Neutrophil (primary cell): ENCODE results near the gene UBC.
A peak's percentile ranks its signal among the peaks of the same experiment; 100 is the strongest.

Source experiments
- H3K27ac ChIP-seq: fragments of 200-600 bp; sonication (generic); 2 replicates; pipeline ENCODE4 v1.5.1; 2016; ENCODE audit warnings: mild to moderate bottlenecking, moderate library complexity
- H3K27me3 ChIP-seq: fragments of 200-600 bp; sonication (generic); 2 replicates; pipeline ENCODE4 v1.6.0; 2016; ENCODE audit warnings: mild to moderate bottlenecking
- H3K36me3 ChIP-seq: fragments of 200-600 bp; sonication (generic); 2 replicates; pipeline ENCODE4 v1.5.1; 2017
- H3K4me1 ChIP-seq, 2 experiments: fragments of 200-600 bp in 1 of 2; sonication (generic) in 1 of 2; 1 replicate in 1 of 2; 2 replicates in 1 of 2; pipeline versions ENCODE4 v1.5.1 to v1.6.1; 2013 to 2016; ENCODE audit warnings: low read depth in 1 of 2, low read length in 1 of 2, mild to moderate bottlenecking in 1 of 2, moderate library complexity in 1 of 2; ENCODE audit not compliant: control insufficient read depth in 1 of 2, insufficient read depth in 1 of 2
- H3K4me3 ChIP-seq, 2 experiments: fragments of 200-600 bp in 1 of 2; sonication (generic) in 1 of 2; 1 replicate in 1 of 2; 2 replicates in 1 of 2; pipeline ENCODE4 v1.5.1; 2013 to 2016; ENCODE audit warnings: low read depth in 1 of 2, low read length in 1 of 2, mild to moderate bottlenecking in 1 of 2, moderate library complexity in 1 of 2
- H3K9me3 ChIP-seq: fragments of 200-600 bp; sonication (generic); 2 replicates; pipeline ENCODE4 v1.5.1; 2016
- CTCF ChIP-seq: fragments of 200-600 bp; sonication (generic); IDR thresholded peaks from 2 replicates; pipeline ENCODE4 v1.5.1; 2016; ENCODE audit warnings: antibody characterized with exemption

Gene UBC

DNA sequence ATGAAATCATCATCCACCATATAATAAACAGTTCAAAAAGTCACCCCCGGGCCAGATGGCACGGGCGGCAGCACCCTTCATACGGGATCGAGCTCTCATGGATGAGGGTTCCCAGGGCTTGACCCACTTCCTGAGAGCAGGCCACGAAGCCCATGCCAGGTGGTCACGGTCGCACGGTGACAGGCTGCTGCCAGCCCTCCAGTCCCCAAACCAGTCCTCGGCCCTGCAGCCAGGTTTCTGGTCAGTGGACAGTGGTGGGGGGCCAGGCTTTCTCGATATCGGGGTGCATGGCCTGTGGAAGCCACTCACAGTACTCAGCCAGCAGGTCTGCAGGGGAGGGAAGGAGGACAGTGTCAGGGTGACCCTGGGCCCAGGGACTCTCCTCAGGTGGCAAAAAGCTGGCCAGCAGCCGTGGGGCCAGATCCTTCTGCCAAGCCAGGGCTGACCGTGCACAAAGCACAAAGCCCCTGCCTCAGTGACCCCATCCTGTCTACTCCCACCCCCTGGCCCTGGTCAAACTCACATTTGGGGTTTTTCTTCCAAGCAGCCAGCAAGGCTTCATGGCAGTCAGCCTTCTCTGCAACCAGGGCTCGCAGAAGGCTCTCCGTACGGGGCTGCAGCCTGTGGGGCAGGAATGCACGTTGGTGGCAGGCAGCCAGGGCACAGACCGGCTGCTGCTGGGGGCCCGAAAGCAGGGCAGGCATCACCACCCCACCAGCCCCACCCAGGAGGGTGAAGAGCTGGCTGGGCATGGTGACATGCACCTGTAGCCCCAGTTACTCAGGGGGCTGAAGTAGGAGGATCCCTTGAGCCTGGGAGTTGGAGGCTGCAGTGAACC lies 33.3 kb upstream of the UBC start:
- H3K9me3 ChIP-seq = no peaks in the 10 kb centered on the region
- no peaks in the 10 kb centered on the region for H3K27me3 ChIP-seq
- H3K4me3 ChIP-seq = no peak overlapping the region
- H3K27ac ChIP-seq = no peak overlapping the region
- peaks cover 29% of the 10 kb centered on the region for H3K36me3 ChIP-seq
- no peak for TF ChIP-seq CTCF
- peaks cover 11 to 16% of the 10 kb centered on the region in 2 experiments for H3K4me1 ChIP-seq

DNA sequence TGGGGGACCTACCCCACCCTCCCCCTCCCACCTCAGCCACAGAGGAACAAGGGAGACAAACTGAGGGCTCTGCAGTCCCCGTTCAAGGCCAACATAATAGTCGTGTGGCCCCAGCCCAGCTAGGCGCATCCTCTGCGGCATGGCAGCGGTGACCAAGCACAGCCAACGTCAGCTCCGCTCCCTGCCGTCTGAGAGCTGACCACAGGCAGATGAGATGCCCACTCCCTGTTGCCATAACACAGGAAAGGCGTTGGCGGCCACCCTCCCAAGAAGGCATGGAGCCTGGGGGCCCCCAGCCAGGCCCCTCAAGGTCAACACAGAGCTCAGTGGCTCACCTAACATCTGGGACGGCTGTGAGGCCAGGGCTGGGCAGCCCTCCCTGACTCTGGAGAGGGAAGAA lies 32.6 kb upstream of the UBC start:
- H3K4me1 ChIP-seq = peaks cover 11 to 16% of the 10 kb centered on the region in 2 experiments
- H3K27ac ChIP-seq = no peak overlapping the region
- H3K36me3 ChIP-seq = peaks cover 24% of the 10 kb centered on the region
- H3K9me3 ChIP-seq = no peaks in the 10 kb centered on the region
- TF ChIP-seq CTCF = no peak
- H3K27me3 ChIP-seq = no peaks in the 10 kb centered on the region
- no peak overlapping the region for H3K4me3 ChIP-seq

GRCh38 chr12:124946447-124946793 lies 32.0 kb upstream of the UBC start:
- peaks cover 24% of the 10 kb centered on the region for H3K36me3 ChIP-seq
- no peaks in the 10 kb centered on the region for H3K27me3 ChIP-seq
- H3K27ac ChIP-seq = no peak overlapping the region
- H3K4me1 ChIP-seq = peaks cover 11 to 16% of the 10 kb centered on the region in 2 experiments
- TF ChIP-seq CTCF = no peak
- H3K9me3 ChIP-seq = no peaks in the 10 kb centered on the region
- no peak overlapping the region for H3K4me3 ChIP-seq

DNA sequence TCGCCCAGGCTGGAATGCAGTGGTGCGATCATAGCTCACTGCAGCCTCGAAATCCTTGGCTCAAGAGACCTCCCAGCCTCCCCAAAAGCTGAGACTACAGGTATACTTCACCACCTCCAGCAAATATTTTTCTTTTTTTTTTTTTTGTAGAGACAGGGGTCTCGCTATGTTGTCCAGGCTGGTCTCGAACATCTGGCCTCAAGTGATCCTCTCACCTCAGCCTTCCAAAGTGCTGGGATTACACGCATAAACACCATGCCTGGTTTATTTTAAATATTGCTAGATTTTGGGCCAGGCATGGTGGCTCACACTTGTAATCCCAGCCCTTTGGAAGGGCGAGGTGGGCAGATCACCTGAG lies 26.7 kb upstream of the UBC start:
- H3K9me3 ChIP-seq = no peaks in the 10 kb centered on the region
- peaks cover 56 to 58% of the 10 kb centered on the region in 2 experiments for H3K4me1 ChIP-seq
- H3K4me3 ChIP-seq = peak overlapping the region; percentile 39 to 41
- peak overlapping the region; percentile 80 for H3K27ac ChIP-seq
- no peaks in the 10 kb centered on the region for H3K36me3 ChIP-seq
- TF ChIP-seq CTCF = no peak
- H3K27me3 ChIP-seq = no peaks in the 10 kb centered on the region

- Histone ChIP-seq H3K36me3 (no peaks in the 10 kb centered on the region), H3K4me1 (peaks cover 56 to 58% of the 10 kb centered on the region in 2 experiments), H3K4me3 (peak overlapping the region; percentile 39 to 41), H3K27ac (peak overlapping the region; percentile 80), H3K9me3 (no peaks in the 10 kb centered on the region), H3K27me3 (no peaks in the 10 kb centered on the region)
- peak; percentile 97 for TF ChIP-seq CTCF
Measured at GRCh38 chr12:124940393-124941169, 26.1 kb upstream of the UBC start.
